ENCODE measurements around the gene RCAN1.

Gene RCAN1

GRCh38 chr21:34537838-34538237, 77.1 kb downstream of the RCAN1 start:
- DNase-seq (ENCODE audit: low read depth): no peak

GRCh38 chr21:34536820-34537219, 78.1 kb downstream of the RCAN1 start:
- DNase-seq (ENCODE audit: low read depth): no peak

- no peak for DNase-seq (ENCODE audit: low read depth)
These were observed 78.6 kb downstream of the RCAN1 start for GRCh38 chr21:34536311-34536710.

DNA sequence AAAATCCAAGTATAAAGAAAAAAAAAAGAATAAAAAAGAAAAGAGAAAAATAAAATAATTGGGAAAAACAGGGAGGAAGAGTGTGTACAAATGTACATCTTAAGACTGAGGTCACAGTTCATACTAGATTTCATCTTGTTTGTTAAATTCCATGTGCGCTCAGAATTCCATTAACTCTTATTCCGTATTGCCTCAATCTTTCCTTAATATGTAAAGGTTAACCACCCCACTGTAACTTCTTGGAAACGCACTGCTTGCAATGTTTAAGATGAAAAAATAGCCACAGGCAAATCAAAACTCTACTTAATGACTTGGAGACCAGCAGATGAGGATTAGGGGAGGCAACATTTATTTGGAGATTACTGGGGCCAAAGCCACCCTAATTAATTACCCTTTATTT, 79.0 kb downstream of the RCAN1 start:
- no peak for DNase-seq (ENCODE audit: low read depth)

DNA sequence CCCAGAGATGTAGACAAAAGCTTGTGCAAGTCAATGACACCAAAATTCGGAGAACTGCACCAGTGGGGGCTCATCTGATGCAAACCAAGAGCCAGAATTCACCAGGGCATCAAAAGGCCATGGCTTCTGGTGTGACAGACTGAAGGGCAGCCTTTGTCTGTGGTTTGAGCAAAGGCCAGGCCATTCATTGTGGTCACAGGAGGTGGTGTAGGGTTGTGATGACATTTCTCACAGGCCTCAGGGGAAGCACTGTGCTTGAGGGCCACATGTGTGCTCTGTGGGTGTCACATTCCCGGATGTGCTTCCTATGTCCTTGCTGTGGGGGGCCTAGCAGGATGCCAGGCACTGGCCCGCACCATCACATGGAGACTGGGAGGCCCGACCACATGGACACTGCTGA, 80.4 kb downstream of the RCAN1 start:
- no peak for DNase-seq (ENCODE audit: low read depth)

GRCh38 chr21:34533938-34534337, 81.0 kb downstream of the RCAN1 start:
- no peak for DNase-seq (ENCODE audit: low read depth)

- DNase-seq (ENCODE audit: low read depth): no peak
These were observed 83.5 kb downstream of the RCAN1 start for GRCh38 chr21:34531399-34531798.

DNA sequence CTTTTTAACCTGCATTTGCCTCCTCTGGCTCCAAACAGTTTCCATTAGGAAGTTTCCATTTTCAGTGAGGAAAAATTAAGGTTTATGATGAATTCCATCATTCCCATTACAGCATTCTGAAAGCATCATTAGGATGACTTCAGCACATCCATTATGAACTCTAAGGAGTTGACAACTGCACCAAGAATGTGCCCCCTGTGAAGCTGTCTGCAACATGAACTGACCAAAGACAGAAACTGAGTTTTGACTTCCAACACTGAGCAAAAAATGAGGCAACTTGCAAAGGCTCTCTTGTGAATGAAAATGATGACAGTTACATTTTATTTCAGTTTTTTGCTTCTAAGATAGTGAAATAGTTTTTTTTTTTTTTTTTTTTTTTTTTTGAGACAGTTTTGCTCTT, 84.7 kb downstream of the RCAN1 start:
- no peak for DNase-seq (ENCODE audit: low read depth)

DNA sequence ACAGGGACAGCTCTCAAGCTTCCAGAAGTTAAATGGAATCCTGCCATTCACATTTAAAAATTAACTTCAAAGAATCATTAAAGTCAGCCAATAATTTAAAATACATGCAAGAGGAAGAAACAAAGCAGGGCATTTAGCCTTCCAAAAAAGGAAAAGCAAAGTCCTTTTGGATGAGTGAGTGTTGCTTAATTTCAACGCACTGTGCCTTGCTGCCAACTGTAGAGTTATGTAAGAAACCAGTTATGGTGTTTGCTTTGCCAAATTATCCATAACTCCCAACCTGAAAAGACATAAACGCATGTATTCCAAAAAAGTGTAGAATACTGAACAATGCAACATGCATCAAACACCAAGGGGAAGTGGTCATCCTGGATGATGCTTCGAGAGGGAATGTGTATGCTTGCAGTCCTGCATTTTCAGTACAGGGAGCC, 86.8 kb downstream of the RCAN1 start:
- no peak for DNase-seq (ENCODE audit: low read depth)

DNA sequence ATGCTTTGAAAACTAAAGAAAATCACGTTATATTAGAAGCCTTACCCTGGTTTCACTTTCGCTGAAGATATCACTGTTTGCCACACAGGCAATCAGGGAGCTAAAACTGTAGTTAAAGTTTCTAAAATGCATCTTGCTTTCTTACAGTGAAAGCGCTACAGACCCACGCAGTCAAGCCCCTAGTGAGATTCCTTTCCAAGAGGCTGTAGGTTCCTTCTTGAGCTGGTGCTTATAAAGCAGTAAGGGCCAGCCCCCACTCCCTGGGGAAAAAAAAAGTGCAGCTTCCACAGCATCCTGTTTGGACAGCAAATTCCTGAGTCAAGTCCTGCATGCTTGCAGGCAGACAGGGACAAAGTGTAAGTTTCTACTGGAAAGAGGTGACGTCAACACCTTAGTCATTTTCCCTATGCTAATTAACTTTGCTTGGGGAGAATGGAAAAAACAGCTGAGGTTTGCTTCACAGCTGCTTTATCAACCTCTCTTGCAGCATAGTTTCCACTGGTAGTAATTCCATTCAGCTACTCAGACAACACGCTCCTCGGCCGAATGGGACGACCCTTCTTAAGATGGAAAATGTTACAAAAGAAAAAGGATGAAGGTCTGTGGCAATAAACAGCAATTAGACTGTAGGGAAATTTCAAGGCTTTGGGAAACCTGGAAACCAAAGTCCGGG, 88.2 kb downstream of the RCAN1 start:
- peak; percentile 99 for DNase-seq (ENCODE audit: low read depth)

- DNase-seq (ENCODE audit: low read depth): no peak
These were observed 88.7 kb downstream of the RCAN1 start for GRCh38 chr21:34526241-34526617.

GRCh38 chr21:34524646-34525601, 90.0 kb downstream of the RCAN1 start:
- DNase-seq (ENCODE audit: low read depth): no peak

GRCh38 chr21:34523019-34523555, 91.8 kb downstream of the RCAN1 start:
- DNase-seq (ENCODE audit: low read depth): no peak

GRCh38 chr21:34522284-34522683, 92.6 kb downstream of the RCAN1 start:
- no peak for DNase-seq (ENCODE audit: low read depth)

DNA sequence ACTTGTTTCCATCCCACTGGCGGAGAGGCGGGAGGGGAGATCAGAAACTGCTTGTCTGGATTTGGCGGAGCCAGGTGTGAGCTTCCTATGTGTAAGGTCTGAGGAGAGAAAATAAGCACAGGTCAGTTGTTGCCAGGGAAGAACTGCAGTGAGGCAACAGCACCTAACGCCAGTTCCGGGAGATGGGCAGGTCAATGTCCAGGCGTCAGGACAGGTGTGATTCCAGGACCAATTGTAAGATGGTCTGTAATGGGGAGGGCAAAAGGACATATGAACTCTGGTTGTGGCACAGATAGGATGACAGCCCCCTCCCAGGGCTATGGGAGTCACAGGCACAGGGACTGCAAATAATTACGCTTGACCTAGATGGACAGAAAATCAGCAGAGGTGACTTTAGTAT, 93.4 kb downstream of the RCAN1 start:
- no peak for DNase-seq (ENCODE audit: low read depth)

- no peak for DNase-seq (ENCODE audit: low read depth)
These were observed 94.0 kb downstream of the RCAN1 start for GRCh38 chr21:34520764-34521508.

DNA sequence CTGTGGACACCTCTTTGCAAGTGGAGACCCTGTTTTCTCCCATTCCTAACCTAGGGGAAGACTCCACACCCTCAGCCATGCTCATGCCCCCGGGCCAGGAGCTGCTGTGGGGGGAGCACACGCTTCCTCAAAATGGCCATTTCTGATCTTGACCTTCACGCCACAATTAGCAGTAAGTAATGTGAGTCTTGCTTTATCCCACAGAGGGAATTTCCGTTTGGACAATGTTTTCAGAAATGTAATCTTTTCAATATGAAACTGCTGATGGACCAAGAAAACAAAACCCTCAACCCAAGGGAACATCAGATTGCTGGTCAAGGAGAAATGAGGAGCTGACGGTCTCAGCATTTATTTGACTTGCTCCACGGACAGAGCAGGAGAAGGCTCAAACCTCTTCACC, 94.6 kb downstream of the RCAN1 start:
- DNase-seq (ENCODE audit: low read depth): no peak

DNA sequence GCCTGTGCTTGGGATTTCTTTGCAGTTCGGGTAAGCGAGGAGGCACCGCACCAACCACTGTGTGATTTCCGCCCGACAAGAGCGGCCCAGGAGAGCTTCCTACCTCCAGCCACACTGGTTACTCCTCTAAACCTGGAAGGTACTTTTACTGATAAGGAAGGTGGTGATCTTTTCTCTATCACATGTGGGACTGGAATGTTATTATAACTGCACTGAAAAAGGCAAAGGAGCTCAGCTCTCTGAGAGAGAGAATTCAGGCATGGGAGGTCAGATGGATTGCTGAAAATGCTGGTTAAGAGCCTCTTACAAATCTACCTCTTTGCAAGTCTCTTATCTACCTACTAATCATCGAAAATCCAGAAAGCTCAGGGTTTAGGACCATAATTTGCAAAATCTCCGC, 95.2 kb downstream of the RCAN1 start:
- DNase-seq (ENCODE audit: low read depth): no peak

GRCh38 chr21:34519016-34519415, 95.9 kb downstream of the RCAN1 start:
- no peak for DNase-seq (ENCODE audit: low read depth)

DNA sequence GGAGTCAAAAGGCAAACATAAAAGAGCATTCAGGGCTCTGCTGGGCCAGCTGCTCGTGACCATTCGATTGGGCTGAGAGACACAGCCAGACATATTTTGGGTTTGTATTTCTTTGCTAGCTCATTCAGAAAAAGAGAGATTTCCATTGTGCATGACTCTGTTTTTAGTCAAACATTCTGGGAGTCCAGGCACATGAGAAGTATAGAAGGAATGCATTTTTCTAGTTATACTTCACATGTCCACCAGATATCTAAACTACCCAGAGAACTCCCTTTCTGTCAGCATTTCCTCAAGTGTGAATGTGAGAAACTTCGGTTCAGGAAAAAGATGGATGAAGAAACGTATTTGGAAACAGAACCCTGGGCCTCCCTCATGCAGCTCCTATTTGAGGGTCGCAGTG, 96.6 kb downstream of the RCAN1 start:
- no peak for DNase-seq (ENCODE audit: low read depth)

GRCh38 chr21:34517491-34518245, 97.2 kb downstream of the RCAN1 start:
- DNase-seq (ENCODE audit: low read depth): no peak

DNA sequence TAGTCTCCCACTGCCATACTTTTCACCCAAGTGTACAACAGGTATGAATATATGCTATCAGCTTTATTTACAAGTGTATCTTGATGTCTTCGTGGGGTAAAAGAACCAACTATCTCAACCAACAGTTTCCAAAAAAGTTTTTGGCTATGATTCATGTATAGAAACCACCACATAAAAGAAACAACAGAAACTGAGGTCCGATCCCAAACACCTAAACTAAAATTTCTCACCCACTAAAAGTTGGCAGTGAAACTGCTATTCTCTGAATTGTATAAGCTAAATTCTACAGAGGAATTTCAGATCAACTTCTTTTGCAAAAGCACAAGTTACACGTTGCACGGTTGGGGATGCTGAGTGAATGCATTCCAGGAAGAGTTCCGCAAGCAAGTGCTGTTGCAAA, 97.9 kb downstream of the RCAN1 start:
- no peak for DNase-seq (ENCODE audit: low read depth)

Data from HS-5 (cell line).